ENCODE measurements around the gene SERPINA1. TPM values are rescaled to one million over a fixed set of nuclear protein-coding genes. Genes with fewer than 3 reads are reported as not detected.

SERPINA1 gene
- total RNA-seq, 1 experiment from 2014 or later = 4.9 TPM

DNA sequence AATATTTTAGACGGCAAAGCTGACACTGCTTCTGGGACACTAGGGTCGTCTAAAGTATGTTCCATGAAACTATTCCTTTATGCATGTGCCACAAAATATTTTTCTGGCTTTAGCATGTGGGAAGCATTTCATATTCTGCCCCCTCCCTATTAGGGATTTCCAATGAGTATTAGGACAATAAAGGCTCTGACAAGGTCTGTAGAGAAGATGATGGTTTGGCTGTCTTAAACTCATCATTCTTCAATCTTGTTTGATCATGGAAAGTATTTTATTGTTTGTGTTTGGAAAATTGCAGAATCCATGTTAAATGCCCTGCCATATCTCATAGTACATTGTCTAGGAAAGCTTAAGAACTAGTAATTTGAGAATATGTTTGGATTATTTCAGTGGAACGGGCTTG, 22.8 kb downstream of the SERPINA1 start:
- Histone ChIP-seq H3K4me3 (ENCODE audit: low read depth in 2 of 2, low read length in 2 of 2) (no peak overlapping the region), H3K4me1 (ENCODE audit: control insufficient read depth, insufficient read depth, low read length) (no peaks in the 10 kb centered on the region), H3K9me3 (ENCODE audit: control insufficient read depth, insufficient read depth, low read depth, low read length) (no peaks in the 10 kb centered on the region), H3K27me3 (ENCODE audit: control insufficient read depth, insufficient read depth, low read length) (no peaks in the 10 kb centered on the region), H3K36me3 (ENCODE audit: control insufficient read depth, insufficient read depth, low read length) (no peaks in the 10 kb centered on the region), H3K27ac (ENCODE audit: low read length) (no peak overlapping the region)
- CTCF ChIA-PET = no interaction called here
- ATAC-seq (no peak), DNase-seq (ENCODE audit: low read depth, low spot score) (no peak)
- intact Hi-C loops (cut with micrococcal nuclease; ENCODE audit: unreplicated experiment) = no loop called here
- in situ Hi-C loops (cut with HindIII; ENCODE audit: low pct_unique_long_range_greater_than_20kb, low sequenced_read_pairs) = no loop called here
- POLR2A ChIA-PET = no interaction called here
- TF ChIP-seq TCF7L2 (IDR thresholded peaks at IDR 0.05; ENCODE audit: low read depth, low read length) = no peak
- TF ChIP-seq, protein P1, sequence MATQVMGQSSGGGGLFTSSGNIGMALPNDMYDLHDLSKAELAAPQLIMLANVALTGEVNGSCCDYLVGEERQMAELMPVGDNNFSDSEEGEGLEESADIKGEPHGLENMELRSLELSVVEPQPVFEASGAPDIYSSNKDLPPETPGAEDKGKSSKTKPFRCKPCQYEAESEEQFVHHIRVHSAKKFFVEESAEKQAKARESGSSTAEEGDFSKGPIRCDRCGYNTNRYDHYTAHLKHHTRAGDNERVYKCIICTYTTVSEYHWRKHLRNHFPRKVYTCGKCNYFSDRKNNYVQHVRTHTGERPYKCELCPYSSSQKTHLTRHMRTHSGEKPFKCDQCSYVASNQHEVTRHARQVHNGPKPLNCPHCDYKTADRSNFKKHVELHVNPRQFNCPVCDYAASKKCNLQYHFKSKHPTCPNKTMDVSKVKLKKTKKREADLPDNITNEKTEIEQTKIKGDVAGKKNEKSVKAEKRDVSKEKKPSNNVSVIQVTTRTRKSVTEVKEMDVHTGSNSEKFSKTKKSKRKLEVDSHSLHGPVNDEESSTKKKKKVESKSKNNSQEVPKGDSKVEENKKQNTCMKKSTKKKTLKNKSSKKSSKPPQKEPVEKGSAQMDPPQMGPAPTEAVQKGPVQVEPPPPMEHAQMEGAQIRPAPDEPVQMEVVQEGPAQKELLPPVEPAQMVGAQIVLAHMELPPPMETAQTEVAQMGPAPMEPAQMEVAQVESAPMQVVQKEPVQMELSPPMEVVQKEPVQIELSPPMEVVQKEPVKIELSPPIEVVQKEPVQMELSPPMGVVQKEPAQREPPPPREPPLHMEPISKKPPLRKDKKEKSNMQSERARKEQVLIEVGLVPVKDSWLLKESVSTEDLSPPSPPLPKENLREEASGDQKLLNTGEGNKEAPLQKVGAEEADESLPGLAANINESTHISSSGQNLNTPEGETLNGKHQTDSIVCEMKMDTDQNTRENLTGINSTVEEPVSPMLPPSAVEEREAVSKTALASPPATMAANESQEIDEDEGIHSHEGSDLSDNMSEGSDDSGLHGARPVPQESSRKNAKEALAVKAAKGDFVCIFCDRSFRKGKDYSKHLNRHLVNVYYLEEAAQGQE (IDR thresholded peaks at IDR 0.05; ENCODE audit: insufficient read depth in 1 of 2, low read depth in 2 of 2, low read length in 1 of 2) = no peak
- TF ChIP-seq POLR2AphosphoS5 (IDR thresholded peaks at IDR 0.05; ENCODE audit: low read depth, low read length) = no peak
- no TSS peak for BruUV-seq (replicated peaks)

DNA sequence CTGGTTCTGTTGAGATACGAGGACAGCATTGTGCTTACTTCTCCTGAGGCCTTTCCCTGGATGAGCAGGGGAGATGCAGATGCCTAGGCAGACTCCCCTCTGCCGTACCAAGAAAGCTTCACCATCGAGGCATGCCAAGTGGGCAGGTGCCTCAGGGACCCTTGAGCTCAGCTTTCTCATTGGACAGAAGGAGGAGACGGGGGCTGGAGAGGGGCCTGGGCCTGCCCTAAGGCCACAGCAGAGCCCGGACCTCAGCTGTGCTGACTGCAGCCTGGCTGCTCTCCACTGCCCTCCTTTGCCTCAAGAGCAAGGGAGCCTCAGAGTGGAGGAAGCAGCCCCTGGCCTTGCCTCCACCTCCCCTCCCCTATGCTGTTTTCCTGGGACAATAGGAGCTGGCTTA, 23.4 kb downstream of the SERPINA1 start:
- DNase-seq (ENCODE audit: low read depth, low spot score) = no peak
- POLR2A ChIA-PET = no interaction called here
- H3K4me1 ChIP-seq (ENCODE audit: control insufficient read depth, insufficient read depth, low read length) = no peaks in the 10 kb centered on the region
- BruUV-seq (replicated peaks) = no TSS peak
- in situ Hi-C loops (cut with HindIII; ENCODE audit: low pct_unique_long_range_greater_than_20kb, low sequenced_read_pairs) (no loop called here), intact Hi-C loops (cut with micrococcal nuclease; ENCODE audit: unreplicated experiment) (no loop called here)
- CTCF ChIA-PET = no interaction called here
- H3K27me3 ChIP-seq (ENCODE audit: control insufficient read depth, insufficient read depth, low read length) = no peaks in the 10 kb centered on the region
- H3K36me3 ChIP-seq (ENCODE audit: control insufficient read depth, insufficient read depth, low read length) = no peaks in the 10 kb centered on the region
- no peaks in the 10 kb centered on the region for H3K9me3 ChIP-seq (ENCODE audit: control insufficient read depth, insufficient read depth, low read depth, low read length)
- H3K4me3 ChIP-seq (ENCODE audit: low read depth in 2 of 2, low read length in 2 of 2) = no peak overlapping the region
- ATAC-seq = no peak
- no peak overlapping the region for H3K27ac ChIP-seq (ENCODE audit: low read length)
- no peak for TF ChIP-seq TCF7L2 (IDR thresholded peaks at IDR 0.05; ENCODE audit: low read depth, low read length)
- no peak for TF ChIP-seq SIN3A (IDR thresholded peaks at IDR 0.05; ENCODE audit: borderline replicate concordance, insufficient read depth, low read depth, low read length)
- TF ChIP-seq POLR2AphosphoS5 (IDR thresholded peaks at IDR 0.05; ENCODE audit: low read depth, low read length) = no peak
- TF ChIP-seq, protein P2, sequence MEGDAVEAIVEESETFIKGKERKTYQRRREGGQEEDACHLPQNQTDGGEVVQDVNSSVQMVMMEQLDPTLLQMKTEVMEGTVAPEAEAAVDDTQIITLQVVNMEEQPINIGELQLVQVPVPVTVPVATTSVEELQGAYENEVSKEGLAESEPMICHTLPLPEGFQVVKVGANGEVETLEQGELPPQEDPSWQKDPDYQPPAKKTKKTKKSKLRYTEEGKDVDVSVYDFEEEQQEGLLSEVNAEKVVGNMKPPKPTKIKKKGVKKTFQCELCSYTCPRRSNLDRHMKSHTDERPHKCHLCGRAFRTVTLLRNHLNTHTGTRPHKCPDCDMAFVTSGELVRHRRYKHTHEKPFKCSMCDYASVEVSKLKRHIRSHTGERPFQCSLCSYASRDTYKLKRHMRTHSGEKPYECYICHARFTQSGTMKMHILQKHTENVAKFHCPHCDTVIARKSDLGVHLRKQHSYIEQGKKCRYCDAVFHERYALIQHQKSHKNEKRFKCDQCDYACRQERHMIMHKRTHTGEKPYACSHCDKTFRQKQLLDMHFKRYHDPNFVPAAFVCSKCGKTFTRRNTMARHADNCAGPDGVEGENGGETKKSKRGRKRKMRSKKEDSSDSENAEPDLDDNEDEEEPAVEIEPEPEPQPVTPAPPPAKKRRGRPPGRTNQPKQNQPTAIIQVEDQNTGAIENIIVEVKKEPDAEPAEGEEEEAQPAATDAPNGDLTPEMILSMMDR (IDR thresholded peaks at IDR 0.05) = no peak
- TF ChIP-seq, protein P1 (IDR thresholded peaks at IDR 0.05; ENCODE audit: insufficient read depth in 1 of 2, low read depth in 2 of 2, low read length in 1 of 2) = no peak

Data from Panc1 (cell line).